ENCODE results near the gene SH3D19. TPM values are rescaled to one million over a fixed set of nuclear protein-coding genes. Genes with fewer than 3 reads are reported as not detected.

The SH3D19 gene
- polyA plus RNA-seq, 2 of the 4 experiments (the other 2 are of a cell fraction) = 15.3 to 22.9 TPM

- Histone ChIP-seq H3K9me3 (no peaks in the 10 kb centered on the region), H3K4me2 (no peak overlapping the region), H3K27ac (no peak overlapping the region), H3K4me1 (no peaks in the 10 kb centered on the region), H3K4me3 (no peak overlapping the region)
- FAIRE-seq (no peak), DNase-seq (ENCODE audit: low read depth in 1 of 2, low spot score in 1 of 2) (no peak), ATAC-seq (no peak)
- ChIA-PET POLR2A (no interaction called here), CTCF (interaction anchor here (0.7 kb wide), 1 partner anchor 80 kb away, joined by 6 read pairs; no protein-coding TSS in a partner anchor)
- WGBS (ENCODE audit: missing lambda C conversion rate) = 94% methylated on average over 3 of the region's 3 CpGs
- TF ChIP-seq POLR2AphosphoS2 (conservative IDR thresholded peaks at IDR 0.05; ENCODE audit: low read length) (no peak), RARB (CRISPR knock-in tag; IDR thresholded peaks at IDR 0.05) (no peak), FOSL2 (IDR thresholded peaks at IDR 0.05) (no peak), FOSL2 (CRISPR knock-in tag; IDR thresholded peaks at IDR 0.05) (no peak), MAFK (IDR thresholded peaks at IDR 0.05; ENCODE audit: partially characterized antibody) (peak; percentile 78), CTCF (IDR thresholded peaks at IDR 0.05) (no peak)
These were observed 85.8 kb downstream of the SH3D19 start for GRCh38 chr4:151239608-151240007.

- ATAC-seq (peak in 1 of 2 experiments; percentile 45; a peak in 1 of 6 replicates), FAIRE-seq (no peak), DNase-seq (ENCODE audit: low read depth in 1 of 2, low spot score in 1 of 2) (peak in 1 of 2 experiments; percentile 5)
- Histone ChIP-seq H3K4me2 (no peak overlapping the region), H3K9me3 (no peaks in the 10 kb centered on the region), H3K4me3 (no peak overlapping the region), H3K4me1 (no peaks in the 10 kb centered on the region), H3K27ac (no peak overlapping the region)
- 60% methylated on average over 3 of the region's 3 CpGs for WGBS (ENCODE audit: missing lambda C conversion rate)
- TF ChIP-seq TFCP2L1 (CRISPR knock-in tag; IDR thresholded peaks at IDR 0.05) (no peak), SMC3 (IDR thresholded peaks at IDR 0.05) (peak; percentile 21; the same call in 1 of the 3 replicates), MAX (IDR thresholded peaks at IDR 0.05) (no peak), HDAC2 (IDR thresholded peaks at IDR 0.05) (no peak), NFE2L2 (conservative IDR thresholded peaks at IDR 0.05; ENCODE audit: low read length) (no peak), CBX2 (IDR thresholded peaks at IDR 0.05; ENCODE audit: borderline replicate concordance, low read depth) (no peak), PHF8 (IDR thresholded peaks at IDR 0.05; ENCODE audit: borderline replicate concordance, low read depth) (no peak), CBX8 (IDR thresholded peaks at IDR 0.05) (no peak), CTCF (IDR thresholded peaks at IDR 0.05) (peak; percentile 7; the same call in 1 of the 3 replicates), ESRRA (IDR thresholded peaks at IDR 0.05; ENCODE audit: borderline replicate concordance, low read length) (no peak), ZFP36 (IDR thresholded peaks at IDR 0.05; ENCODE audit: borderline replicate concordance, partially characterized antibody) (no peak), SREBF2 (IDR thresholded peaks at IDR 0.05) (no peak), GATA3 (IDR thresholded peaks at IDR 0.05; ENCODE audit: borderline replicate concordance) (no peak)
- ChIA-PET CTCF (no interaction called here), POLR2A (no interaction called here)
These were observed 86.9 kb downstream of the SH3D19 start for GRCh38 chr4:151238477-151238876.

GRCh38 chr4:151236036-151236435, 89.4 kb downstream of the SH3D19 start:
- no peaks in the 10 kb centered on the region for H3K4me1 ChIP-seq
- no peak overlapping the region for H3K4me2 ChIP-seq
- no peak for ATAC-seq
- DNase-seq (ENCODE audit: low read depth in 1 of 2, low spot score in 1 of 2) = no peak
- no peaks in the 10 kb centered on the region for H3K9me3 ChIP-seq
- CTCF ChIA-PET = interaction anchor here (1.2 kb wide), 1 partner anchor 9 kb away, joined by 4 read pairs; no protein-coding TSS in a partner anchor
- no peak for FAIRE-seq
- POLR2A ChIA-PET = no interaction called here
- 97% methylated on average over 17 of the region's 27 CpGs for WGBS (ENCODE audit: missing lambda C conversion rate)
- no peak overlapping the region for H3K4me3 ChIP-seq
- H3K27ac ChIP-seq = no peak overlapping the region
- TF ChIP-seq CHD4 (IDR thresholded peaks at IDR 0.05; ENCODE audit: borderline replicate concordance) (no peak), FOSL2 (IDR thresholded peaks at IDR 0.05) (no peak), FOSL2 (CRISPR knock-in tag; IDR thresholded peaks at IDR 0.05) (no peak), TFCP2L1 (CRISPR knock-in tag; IDR thresholded peaks at IDR 0.05) (no peak), ZC3H11A (IDR thresholded peaks at IDR 0.05) (no peak), CEBPB (IDR thresholded peaks at IDR 0.05) (no peak), NR3C1 (IDR thresholded peaks at IDR 0.05) (no peak), MAZ (IDR thresholded peaks at IDR 0.05; ENCODE audit: borderline replicate concordance, low read depth, low read length) (no peak), REST (IDR thresholded peaks at IDR 0.05) (no peak), FOXS1 (CRISPR knock-in tag; IDR thresholded peaks at IDR 0.05) (no peak), MYC (IDR thresholded peaks at IDR 0.05; ENCODE audit: borderline replicate concordance, low read length) (no peak), MAX (IDR thresholded peaks at IDR 0.05) (no peak), CBX8 (IDR thresholded peaks at IDR 0.05) (no peak)

All from A549 (cell line).